K562 (cell line): ENCODE measurements around the gene SRPRA. TPM values are rescaled to one million over a fixed set of nuclear protein-coding genes. Genes with fewer than 3 reads are reported as not detected.

Experiments used
- ATAC-seq: fragments of 200-7000 bp; cut with Tn5 transposase; 3 replicates; pipeline ENCODE4 v1.9.1; 2020; ENCODE audit warnings: moderate library complexity
- BruUV-seq: library from RNA; stranded (reverse); fragments of 400-500 nt; replicated peaks from 2 replicates; lab custom pipeline; 2021; lab: Mats Ljungman, UMichigan
- CTCF ChIA-PET: fragments of 300-600 bp; formaldehyde crosslinking; extraction: SDS; loops from one replicate; lab custom pipeline; 2021; ENCODE audit warnings: low intra/inter-chr PET ratio; lab: Yijun Ruan, JAX
- POLR2A ChIA-PET: fragments of 300-600, 350-650 bp; sonication (Branson Sonifier 250); formaldehyde crosslinking; extraction: SDS; loops from one replicate; lab custom pipeline; 2021; ENCODE audit warnings: antibody characterized with exemption, inconsistent platforms; lab: Yijun Ruan, JAX
- DNase-seq, 4 experiments: peaks; one replicate each; pipeline versions ENCODE4 v3.0.0 to v3.0.0-alpha.2; 2011 to 2018; ENCODE audit warnings: low spot score in 3 of 4, mixed read lengths in 3 of 4; ENCODE audit errors: extremely low read depth in 1 of 4
- FAIRE-seq: peaks from 2 replicates; lab custom pipeline; 2011; peaks lifted over from hg19 to GRCh38; lab: Jason Lieb, UNC
- H2AFZ ChIP-seq: 2 replicates; pipeline ENCODE4 v1.6.0; 2011; ENCODE audit warnings: low read depth, low read length, control low read depth, inconsistent platforms
- H3K27ac ChIP-seq: fragments of 200-600 bp; 3 replicates; pipeline ENCODE4 v1.8.0; 2011; ENCODE audit warnings: low read depth, mild to moderate bottlenecking, control low read depth, inconsistent platforms, low read length, moderate library complexity, mixed read lengths; ENCODE audit errors: extremely low read depth
- H3K27me3 ChIP-seq, 2 experiments: fragments of 300-600 bp in 1 of 2; 2 replicates in 1 of 2; 3 replicates in 1 of 2; pipeline versions ENCODE4 v1.6.0 to v1.8.0; 2011; ENCODE audit warnings: inconsistent platforms in 2 of 2, low read length in 2 of 2, mild to moderate bottlenecking in 1 of 2, mixed read lengths in 1 of 2, moderate library complexity in 1 of 2; ENCODE audit not compliant: control insufficient read depth in 2 of 2, insufficient read depth in 2 of 2
- H3K36me3 ChIP-seq: fragments of 300-600 bp; 3 replicates; pipeline ENCODE4 v1.8.0; 2011; ENCODE audit warnings: mild to moderate bottlenecking, low read length, inconsistent platforms; ENCODE audit not compliant: control insufficient read depth, insufficient read depth
- H3K4me1 ChIP-seq, 2 experiments: fragments of 200-600 bp in 1 of 2; replicated peaks in 1 of 2; 2 replicates in 1 of 2; 3 replicates in 1 of 2; pipeline versions ENCODE4 v1.5.1 to v1.8.0; 2011; ENCODE audit warnings: inconsistent platforms in 2 of 2, low read length in 2 of 2, mild to moderate bottlenecking in 1 of 2, mixed read lengths in 1 of 2, moderate library complexity in 1 of 2; ENCODE audit not compliant: control insufficient read depth in 2 of 2, insufficient read depth in 2 of 2
- H3K4me2 ChIP-seq: 2 replicates; pipeline ENCODE4 v1.6.1; 2011; ENCODE audit warnings: low read length, control low read depth, inconsistent platforms, mixed read lengths; ENCODE audit not compliant: insufficient read depth
- H3K4me3 ChIP-seq: fragments of 200-600 bp; sonication (generic), shearing (Covaris generic); 2 replicates; pipeline ENCODE4 v1.5.1; 2016; ENCODE audit warnings: control low read depth, inconsistent platforms
- H3K79me2 ChIP-seq: fragments of 200-600 bp; 3 replicates; pipeline ENCODE4 v1.8.0; 2011; ENCODE audit warnings: low read length, inconsistent platforms; ENCODE audit not compliant: control insufficient read depth, insufficient read depth
- H3K9ac ChIP-seq, 2 experiments: 2 replicates each; pipeline versions ENCODE4 v1.6.0 to v1.6.1; 2011; ENCODE audit warnings: low read depth in 2 of 2, low read length in 2 of 2, control low read depth in 1 of 2, inconsistent platforms in 1 of 2, mild to moderate bottlenecking in 1 of 2, mixed read lengths in 1 of 2; ENCODE audit not compliant: insufficient read depth in 1 of 2
- H3K9me1 ChIP-seq: one replicate; pipeline ENCODE4 v1.6.0; 2011; ENCODE audit warnings: inconsistent platforms, mild to moderate bottlenecking, low read length, moderate library complexity; ENCODE audit not compliant: control insufficient read depth, insufficient read depth
- H3K9me3 ChIP-seq: replicated peaks from 2 replicates; pipeline ENCODE4 v1.5.1; 2011; ENCODE audit warnings: low read depth, low read length, inconsistent platforms; ENCODE audit not compliant: control insufficient read depth, insufficient read depth
- H4K20me1 ChIP-seq: replicated peaks from 2 replicates; pipeline ENCODE4 v1.6.1; 2011; ENCODE audit warnings: low read length, inconsistent platforms, mixed read lengths; ENCODE audit not compliant: control insufficient read depth, insufficient read depth
- GABPB1 ChIP-seq: sonication (generic); formaldehyde crosslinking; IDR thresholded peaks from 2 replicates; pipeline ENCODE4 v1.8.0; 2022; ENCODE audit warnings: mild to moderate bottlenecking, missing genetic modification reagents
- HNRNPL ChIP-seq: fragments of 200-400 bp; formaldehyde crosslinking; IDR thresholded peaks from 2 replicates; pipeline ENCODE4 v1.6.1; 2017; ENCODE audit warnings: low read depth, mild to moderate bottlenecking, low read length
- IFI16 ChIP-seq: fragments of 250-450 bp; sonication (Bioruptor Pico); IDR thresholded peaks from 2 replicates; pipeline ENCODE4 v2.1.2; 2022; ENCODE audit warnings: mild to moderate bottlenecking, inconsistent platforms
- MYC ChIP-seq, 2 experiments: fragments of 250-450 bp in 1 of 2; sonication (Bioruptor Pico) in 1 of 2; IDR thresholded peaks; 2 replicates each; pipeline versions ENCODE4 v1.5.1 to v1.6.1; 2012 to 2021; ENCODE audit warnings: low read depth in 2 of 2, borderline replicate concordance in 1 of 2, improper control_type of control experiment in 1 of 2, low read length in 1 of 2, mild to moderate bottlenecking in 1 of 2, moderate library complexity in 1 of 2
- ZNF644 ChIP-seq: fragments of 200-800 bp; sonication (Bioruptor generic); IDR thresholded peaks from 2 replicates; pipeline ENCODE4 v1.6.1; 2016; ENCODE audit warnings: low read depth, missing genetic modification characterization, missing compliant biosample characterization
- WGBS: fragments of 100-300 bp; shearing (Covaris generic); methylation state at CpG from one replicate; pipeline ENCODE4 v1.1.6; 2016; ENCODE audit warnings: low coverage, mixed read lengths; ENCODE audit not compliant: insufficient coverage; ENCODE audit errors: missing lambda C conversion rate; 5-methylcytosine and 5-hydroxymethylcytosine counted together
- in situ Hi-C: fragments of 300-500 bp; cut with MboI; formaldehyde crosslinking; loops from 4 replicates; pipeline ENCODE4 v1.15.0; 2018; ENCODE audit warnings: inconsistent platforms, mixed read lengths
- intact Hi-C: fragments of 100-400 bp; cut with micrococcal nuclease; formaldehyde crosslinking; loops from 2 replicates; pipeline ENCODE4 v1.14.2; 2022
- polyA plus RNA-seq, 8 experiments: library from polyadenylated mRNA; depleted of rRNA in 4 of 8; stranded (reverse) in 5 of 8; unstranded in 3 of 8; fragments of >200 nt; fragmentation: Nextera tagmentation in 2 of 8; fragmentation: Illumina TruSeq in 1 of 8; extraction: Ambion mirVana in 2 of 8; extraction: Trizol in 1 of 8; gene quantifications; 2 replicates each; pipeline versions ENCODE4 v1.2.1 to v1.2.3, GENCODE V29; 2011 to 2014; ENCODE audit warnings: inconsistent platforms in 1 of 8, missing spikeins in 1 of 8
- total RNA-seq, 7 experiments: library from RNA; depleted of rRNA in 6 of 7; stranded (reverse); fragments of >200 nt in 6 of 7; fragmentation: Illumina TruSeq in 2 of 7; extraction: Trizol in 2 of 7; gene quantifications; 2 replicates each; pipeline versions ENCODE4 v1.2.1 to v1.2.3, GENCODE V29; 2011 to 2021; ENCODE audit warnings: low replicate concordance in 1 of 7
- TF ChIP-seq, protein P1 (sequence below): sonication (generic); formaldehyde crosslinking; IDR thresholded peaks from 2 replicates; pipeline ENCODE4 v1.9.0; 2022; ENCODE audit warnings: mild to moderate bottlenecking, missing genetic modification reagents
- TF ChIP-seq, protein P2 (sequence below): IDR thresholded peaks from 2 replicates; pipeline ENCODE4 v1.6.1; 2011; ENCODE audit not compliant: insufficient read length; ENCODE audit errors: extremely low read depth
- TF ChIP-seq, protein P3 (sequence below): fragments of 450-650 bp; IDR thresholded peaks from 2 replicates; pipeline ENCODE4 v1.6.1; 2017; ENCODE audit warnings: mild to moderate bottlenecking, moderate library complexity

SRPRA gene
- total and polyA plus RNA-seq, 9 of the 15 experiments (the other 6 are each of a cell fraction or from before 2014, with no cell fraction given) = 33.5 to 124 (median 80.0) TPM

DNA sequence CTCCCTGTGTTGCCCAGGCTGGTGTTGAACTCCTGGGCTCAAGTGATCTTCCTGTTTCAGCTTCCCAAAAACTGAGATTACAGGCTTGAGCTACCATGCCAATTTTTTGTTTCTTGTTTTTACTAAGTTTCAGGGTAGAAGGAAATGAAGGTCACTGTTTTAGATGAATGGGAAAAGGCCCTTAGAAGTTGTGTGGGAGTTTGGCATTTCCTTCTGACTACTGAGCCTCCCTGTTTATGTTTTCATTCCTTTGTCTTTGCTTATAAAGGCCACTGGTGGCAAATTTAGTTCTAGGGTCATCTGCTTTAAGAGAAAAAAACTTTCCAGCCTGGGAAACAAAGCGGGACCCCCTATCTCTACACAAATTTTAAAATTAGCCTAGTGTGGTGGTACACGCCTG lies 22.1 kb downstream of the SRPRA start:
- CTCF ChIA-PET = no interaction called here
- no peaks in the 10 kb centered on the region for H3K27me3 ChIP-seq
- no peak for FAIRE-seq
- POLR2A ChIA-PET = interaction anchor here (1.0 kb wide), 1 partner anchor 12 kb away, joined by 3 read pairs; no protein-coding TSS in a partner anchor
- TF ChIP-seq ZNF644 (no peak), MYC (IDR thresholded peaks at IDR 0.05; ENCODE audit: low read depth, low read length) (no peak), MYC (CRISPR knock-in tag; IDR thresholded peaks at IDR 0.05; ENCODE audit: borderline replicate concordance, low read depth) (no peak), GABPB1 (CRISPR knock-in tag) (no peak), HNRNPL (no peak), IFI16 (CRISPR knock-in tag) (no peak)
- TF ChIP-seq, protein P1, sequence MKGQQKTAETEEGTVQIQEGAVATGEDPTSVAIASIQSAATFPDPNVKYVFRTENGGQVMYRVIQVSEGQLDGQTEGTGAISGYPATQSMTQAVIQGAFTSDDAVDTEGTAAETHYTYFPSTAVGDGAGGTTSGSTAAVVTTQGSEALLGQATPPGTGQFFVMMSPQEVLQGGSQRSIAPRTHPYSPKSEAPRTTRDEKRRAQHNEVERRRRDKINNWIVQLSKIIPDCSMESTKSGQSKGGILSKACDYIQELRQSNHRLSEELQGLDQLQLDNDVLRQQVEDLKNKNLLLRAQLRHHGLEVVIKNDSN (CRISPR knock-in tag) = no peak
- TF ChIP-seq, protein P2, sequence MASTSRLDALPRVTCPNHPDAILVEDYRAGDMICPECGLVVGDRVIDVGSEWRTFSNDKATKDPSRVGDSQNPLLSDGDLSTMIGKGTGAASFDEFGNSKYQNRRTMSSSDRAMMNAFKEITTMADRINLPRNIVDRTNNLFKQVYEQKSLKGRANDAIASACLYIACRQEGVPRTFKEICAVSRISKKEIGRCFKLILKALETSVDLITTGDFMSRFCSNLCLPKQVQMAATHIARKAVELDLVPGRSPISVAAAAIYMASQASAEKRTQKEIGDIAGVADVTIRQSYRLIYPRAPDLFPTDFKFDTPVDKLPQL = no peak
- TF ChIP-seq, protein P3, sequence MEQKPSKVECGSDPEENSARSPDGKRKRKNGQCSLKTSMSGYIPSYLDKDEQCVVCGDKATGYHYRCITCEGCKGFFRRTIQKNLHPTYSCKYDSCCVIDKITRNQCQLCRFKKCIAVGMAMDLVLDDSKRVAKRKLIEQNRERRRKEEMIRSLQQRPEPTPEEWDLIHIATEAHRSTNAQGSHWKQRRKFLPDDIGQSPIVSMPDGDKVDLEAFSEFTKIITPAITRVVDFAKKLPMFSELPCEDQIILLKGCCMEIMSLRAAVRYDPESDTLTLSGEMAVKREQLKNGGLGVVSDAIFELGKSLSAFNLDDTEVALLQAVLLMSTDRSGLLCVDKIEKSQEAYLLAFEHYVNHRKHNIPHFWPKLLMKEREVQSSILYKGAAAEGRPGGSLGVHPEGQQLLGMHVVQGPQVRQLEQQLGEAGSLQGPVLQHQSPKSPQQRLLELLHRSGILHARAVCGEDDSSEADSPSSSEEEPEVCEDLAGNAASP = no peak
- in situ Hi-C loops = no loop called here
- H4K20me1 ChIP-seq = no peaks in the 10 kb centered on the region
- no TSS peak for BruUV-seq
- no peak for ATAC-seq
- DNase-seq = no peak
- H2AFZ ChIP-seq = no peak overlapping the region
- H3K9me3 ChIP-seq = no peaks in the 10 kb centered on the region
- 91% methylated on average over 2 of the region's 2 CpGs for whole genome bisulfite sequencing
- no peaks in the 10 kb centered on the region for H3K4me1 ChIP-seq
- no peaks in the 10 kb centered on the region for H3K79me2 ChIP-seq
- H3K9me1 ChIP-seq = no peaks in the 10 kb centered on the region
- H3K9ac ChIP-seq = no peak overlapping the region
- no peak overlapping the region for H3K4me2 ChIP-seq
- H3K27ac ChIP-seq = no peak overlapping the region
- intact Hi-C loops = no loop called here
- peaks cover 42% of the 10 kb centered on the region; the same call in 2 of the 3 replicates for H3K36me3 ChIP-seq
- H3K4me3 ChIP-seq = no peak overlapping the region
